HEK293T (cell line): ENCODE results near the gene ACTN2.

Source experiments
- ARNT ChIP-seq: fragments of 450-650 bp; IDR thresholded peaks from 2 replicates; pipeline ENCODE4 v1.6.1; 2017; ENCODE audit warnings: mild to moderate bottlenecking
- BHLHE40 ChIP-seq: fragments of 450-650 bp; IDR thresholded peaks from 2 replicates; pipeline ENCODE4 v1.6.1; 2016; ENCODE audit warnings: mild to moderate bottlenecking, moderate library complexity, borderline replicate concordance
- CTBP1 ChIP-seq: fragments of 450-650 bp; IDR thresholded peaks from 2 replicates; pipeline ENCODE4 v1.6.1; 2016; ENCODE audit warnings: borderline replicate concordance
- FOXK2 ChIP-seq: fragments of 450-650 bp; IDR thresholded peaks from 2 replicates; pipeline ENCODE4 v1.6.1; 2016; ENCODE audit warnings: mild to moderate bottlenecking
- FOXM1 ChIP-seq: fragments of 450-650 bp; IDR thresholded peaks from 2 replicates; pipeline ENCODE4 v1.6.1; 2017; ENCODE audit warnings: mild to moderate bottlenecking, borderline replicate concordance
- SP1 ChIP-seq: fragments of 450-650 bp; IDR thresholded peaks from 2 replicates; pipeline ENCODE4 v1.6.1; 2017
- SUZ12 ChIP-seq: fragments of 450-650 bp; IDR thresholded peaks from 2 replicates; pipeline ENCODE4 v1.6.1; 2016; ENCODE audit warnings: mild to moderate bottlenecking
- ZNF384 ChIP-seq: fragments of 450-650 bp; IDR thresholded peaks from 2 replicates; pipeline ENCODE4 v1.6.1; 2016

GRCh38 chr1:236677641-236678235 is 8.6 kb upstream of the ACTN2 start:
- TF ChIP-seq ARNT (no peak), ZNF384 (no peak), BHLHE40 (no peak), FOXM1 (no peak), CTBP1 (no peak), SUZ12 (no peak), FOXK2 (no peak), SP1 (no peak)
